HG02938 (cell line): Measurements from ENCODE around the gene TNS2.
A peak's percentile ranks its signal among the peaks of the same experiment; 100 is the strongest.

Source experiments
- ATAC-seq: cut with Tn5 transposase; IDR thresholded peaks from one replicate; pipeline ENCODE4 v1.9.1; 2021; ENCODE audit warnings: mild to moderate bottlenecking, moderate library complexity; ENCODE audit not compliant: unreplicated experiment

The TNS2 gene

GRCh38 chr12:53068811-53069585, 19.1 kb downstream of the TNS2 start:
- no peak for ATAC-seq

- no peak for ATAC-seq
These were observed 20.0 kb downstream of the TNS2 start for GRCh38 chr12:53069621-53070410.

GRCh38 chr12:53070877-53071492, 21.1 kb downstream of the TNS2 start:
- no peak for ATAC-seq

GRCh38 chr12:53071591-53072551, 22.0 kb downstream of the TNS2 start:
- ATAC-seq: no peak

- ATAC-seq: no peak
These were observed 24.0 kb downstream of the TNS2 start for GRCh38 chr12:53073881-53074280.

GRCh38 chr12:53074283-53074998, 24.6 kb downstream of the TNS2 start:
- ATAC-seq: no peak

GRCh38 chr12:53074999-53075370, 25.1 kb downstream of the TNS2 start:
- no peak for ATAC-seq

- ATAC-seq: no peak
These were observed 26.6 kb downstream of the TNS2 start for GRCh38 chr12:53076461-53076860.

GRCh38 chr12:53077030-53077429, 27.2 kb downstream of the TNS2 start:
- ATAC-seq: no peak

- ATAC-seq: peak; percentile 32
These were observed 28.8 kb downstream of the TNS2 start for GRCh38 chr12:53078425-53079225.

GRCh38 chr12:53079226-53080117, 29.6 kb downstream of the TNS2 start, which contains the start of gene SPRYD3:
SPRYD3 (minus strand) TSS chr12:53079390; CDS start chr12:53079333, 57 bp downstream.
- peak; percentile 97 for ATAC-seq

- no peak for ATAC-seq
These were observed 32.8 kb downstream of the TNS2 start for GRCh38 chr12:53082637-53083175.

GRCh38 chr12:53086361-53086760, 36.5 kb downstream of the TNS2 start:
- no peak for ATAC-seq

- no peak for ATAC-seq
These were observed 40.2 kb downstream of the TNS2 start for GRCh38 chr12:53090105-53090504.

- ATAC-seq: no peak
These were observed 40.7 kb downstream of the TNS2 start for GRCh38 chr12:53090554-53090953.

GRCh38 chr12:53091756-53092155, 41.9 kb downstream of the TNS2 start:
- no peak for ATAC-seq

GRCh38 chr12:53093777-53094393, 44.0 kb downstream of the TNS2 start:
- no peak for ATAC-seq
